Measurements from ENCODE around the gene ARL14EP. TPM values are rescaled to one million over a fixed set of nuclear protein-coding genes. Genes with fewer than 3 reads are reported as not detected.

The ARL14EP gene
- total and polyA plus RNA-seq, 2 of the 8 experiments (the other 6 are each of a cell fraction or from before 2014, with no cell fraction given) = 14.3 to 29.6 TPM

DNA sequence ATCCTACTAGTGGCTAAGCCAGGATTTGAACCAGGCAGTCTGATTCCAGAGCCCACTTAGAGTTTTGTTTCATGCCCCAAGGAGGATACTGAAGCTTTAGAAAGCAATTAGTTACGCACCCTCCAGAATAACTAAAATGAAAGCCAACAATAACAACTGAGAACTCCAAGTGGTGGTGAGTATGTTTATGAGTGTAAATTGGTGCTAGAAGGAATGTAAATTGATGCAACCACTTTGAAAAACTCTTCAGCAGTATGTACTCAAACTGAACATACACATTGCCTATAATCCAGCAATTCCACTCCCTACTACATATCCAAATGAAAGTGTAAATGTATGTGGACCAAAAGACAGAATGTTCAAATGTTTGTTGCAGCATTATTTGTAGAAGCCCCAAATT, 6.7 kb upstream of the ARL14EP start:
- CTCF ChIA-PET (ENCODE audit: partially characterized antibody) = interaction anchor here (0.6 to 5.4 kb wide), 11 partner anchors 9 to 881 kb away, joined by 3 to 34 read pairs (median 4); no protein-coding TSS in a partner anchor
- WGBS, 2 experiments (ENCODE audit: extremely low coverage in 1 of 2, insufficient coverage in 1 of 2, insufficient read length in 1 of 2, insufficient replicate concordance in 2 of 2, low coverage in 1 of 2, low lambda C conversion rate in 2 of 2, missing lambda C conversion rate in 1 of 2) = 100% methylated on average over 1 of the region's 1 CpG; no CpG with 5 or more reads in 1 of the 2 experiments
- H3K27me3 ChIP-seq (replicated peaks in 1 of 4; ENCODE audit: control insufficient read depth in 3 of 4, extremely low read depth in 1 of 4, insufficient read depth in 3 of 4, low read length in 3 of 4) = no peaks in the 10 kb centered on the region; a peak in 1 of 7 replicates

More for the DNA sequence above, 6.7 kb upstream of the ARL14EP start:
- TF ChIP-seq POLR2A (IDR thresholded peaks at IDR 0.05; ENCODE audit: control extremely low read depth in 1 of 2, low read depth in 2 of 2, low read length in 2 of 2) (no peak), BCL11A (IDR thresholded peaks at IDR 0.05; ENCODE audit: low read depth in 2 of 2, low read length in 2 of 2) (no peak), TEAD4 (IDR thresholded peaks at IDR 0.05; ENCODE audit: low read depth, low read length) (no peak), BRCA1 (IDR thresholded peaks at IDR 0.05; ENCODE audit: low read depth, low read length) (no peak), ZNF274 (IDR thresholded peaks at IDR 0.05; ENCODE audit: borderline replicate concordance, extremely low read depth, low read length) (no peak), RXRA (IDR thresholded peaks at IDR 0.05; ENCODE audit: insufficient read depth, low read depth, low read length) (no peak), SIN3A (conservative IDR thresholded peaks at IDR 0.05 in 1 of 2, IDR thresholded peaks at IDR 0.05 in 1 of 2; ENCODE audit: low read depth in 1 of 2, low read length in 2 of 2) (no peak), TCF12 (IDR thresholded peaks at IDR 0.05; ENCODE audit: low read depth, low read length) (no peak), JUN (IDR thresholded peaks at IDR 0.05; ENCODE audit: low read depth, low read length) (no peak), RAD21 (IDR thresholded peaks at IDR 0.05 in 1 of 2, conservative IDR thresholded peaks at IDR 0.05 in 1 of 2; ENCODE audit: low read depth in 2 of 2, low read length in 2 of 2) (no peak)
- TF ChIP-seq, protein P1, sequence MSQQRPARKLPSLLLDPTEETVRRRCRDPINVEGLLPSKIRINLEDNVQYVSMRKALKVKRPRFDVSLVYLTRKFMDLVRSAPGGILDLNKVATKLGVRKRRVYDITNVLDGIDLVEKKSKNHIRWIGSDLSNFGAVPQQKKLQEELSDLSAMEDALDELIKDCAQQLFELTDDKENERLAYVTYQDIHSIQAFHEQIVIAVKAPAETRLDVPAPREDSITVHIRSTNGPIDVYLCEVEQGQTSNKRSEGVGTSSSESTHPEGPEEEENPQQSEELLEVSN (IDR thresholded peaks at IDR 0.05) = no peak
- TF ChIP-seq, protein P2, sequence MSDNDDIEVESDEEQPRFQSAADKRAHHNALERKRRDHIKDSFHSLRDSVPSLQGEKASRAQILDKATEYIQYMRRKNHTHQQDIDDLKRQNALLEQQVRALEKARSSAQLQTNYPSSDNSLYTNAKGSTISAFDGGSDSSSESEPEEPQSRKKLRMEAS (IDR thresholded peaks at IDR 0.05) = no peak
- Histone ChIP-seq H4K91ac (replicated peaks; ENCODE audit: insufficient read length, low read length) (no peak overlapping the region), H2AK5ac (ENCODE audit: low read depth, low read length) (no peak overlapping the region), H3K79me2 (ENCODE audit: control insufficient read depth in 1 of 2, insufficient read depth in 2 of 2, low read length in 2 of 2) (no peaks in the 10 kb centered on the region), H2BK12ac (ENCODE audit: low read depth, low read length) (no peak overlapping the region), H3K9ac (replicated peaks in 1 of 4; ENCODE audit: extremely low read depth in 1 of 4, low read depth in 3 of 4, low read length in 3 of 4) (no peak overlapping the region), H4K8ac (ENCODE audit: extremely low read depth, insufficient read depth, low read length) (no peak overlapping the region), H3K56ac (replicated peaks; ENCODE audit: insufficient read length, low read depth, low read length) (no peak overlapping the region), H3K4me2 (ENCODE audit: insufficient read depth in 1 of 2, low read depth in 2 of 2, low read length in 2 of 2) (no peak overlapping the region), H2BK5ac (ENCODE audit: low read depth, low read length) (no peak overlapping the region), H2BK15ac (ENCODE audit: low read length) (no peak overlapping the region), H3K27ac (ENCODE audit: low read depth, low read length) (no peak overlapping the region), H3K4me3 (ENCODE audit: extremely low read depth in 1 of 4, insufficient read depth in 2 of 4, low read depth in 3 of 4, low read length in 4 of 4) (no peak overlapping the region), H3K4ac (replicated peaks; ENCODE audit: insufficient read length, low read depth, low read length) (no peak overlapping the region), H3K9me3 (ENCODE audit: insufficient read depth in 2 of 2, low read depth in 1 of 2, low read length in 1 of 2) (no peaks in the 10 kb centered on the region), H3K4me1 (replicated peaks in 1 of 4; ENCODE audit: control insufficient read depth in 3 of 4, insufficient read depth in 4 of 4, low read length in 3 of 4) (no peaks in the 10 kb centered on the region), H2AFZ (ENCODE audit: low read length) (no peak overlapping the region), H2BK20ac (ENCODE audit: low read length) (no peak overlapping the region), H4K20me1 (replicated peaks in 1 of 2; ENCODE audit: control insufficient read depth in 1 of 2, insufficient read depth in 2 of 2, low read length in 2 of 2) (no peaks in the 10 kb centered on the region), H3K23ac (ENCODE audit: insufficient read length) (no peak overlapping the region), H3K36me3 (ENCODE audit: control insufficient read depth in 2 of 4, insufficient read depth in 4 of 4, low read length in 3 of 4) (no peaks in the 10 kb centered on the region), H3K14ac (ENCODE audit: insufficient read length) (no peak overlapping the region), H2BK120ac (replicated peaks; ENCODE audit: low read depth, low read length) (no peak overlapping the region), H3K18ac (ENCODE audit: extremely low read depth, low read length) (no peak overlapping the region), H3K79me1 (ENCODE audit: low read depth, low read length) (no peaks in the 10 kb centered on the region), H4K5ac (ENCODE audit: insufficient read length, low read depth, low read length) (no peak overlapping the region), H3K23me2 (ENCODE audit: low read depth, low read length) (no peaks in the 10 kb centered on the region)
- DNase-seq (ENCODE audit: low read depth in 1 of 2, low spot score in 2 of 2) (no peak), FAIRE-seq (no peak)
- POLR2A ChIA-PET (ENCODE audit: partially characterized antibody) = interaction anchor here (1.2 kb wide), 1 partner anchor 9 kb away, joined by 3 read pairs; no protein-coding TSS in a partner anchor

Measured in H1 (cell line).